Measurements from ENCODE around the gene NF1.
"Not testable (repeated sequence)": the region's sequence is repeated elsewhere in the genome, so short reads cannot be mapped to it uniquely, and the experiment has no call there.

NF1 gene

DNA sequence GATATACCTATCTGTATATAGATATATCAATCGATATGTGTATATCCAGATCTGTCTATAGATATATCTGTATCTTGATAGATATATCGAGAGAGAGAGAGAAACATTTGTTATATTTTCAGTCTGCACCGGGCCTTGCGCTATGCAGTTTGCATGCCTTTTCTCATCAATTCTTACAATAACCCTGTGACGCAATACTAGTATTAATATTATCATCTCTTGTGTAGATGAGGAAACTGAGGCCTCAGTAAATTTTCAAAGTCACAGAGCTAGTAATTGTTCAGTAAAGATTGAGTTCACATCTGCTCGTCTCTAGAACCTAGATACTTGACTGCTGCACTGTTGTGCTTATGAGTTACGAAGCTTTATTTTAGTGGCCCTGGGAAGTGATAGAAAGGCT lies 77.6 kb downstream of the NF1 start:
- Histone ChIP-seq H3K27me3 (ENCODE audit: control insufficient read depth, insufficient read depth, low read length, poor library complexity, severe bottlenecking) (no peaks in the 10 kb centered on the region), H3K9me3 (ENCODE audit: control insufficient read depth, low read length) (no peaks in the 10 kb centered on the region), H3K4me3 (ENCODE audit: insufficient read depth, low read depth, low read length) (no peak overlapping the region), H3K36me3 (ENCODE audit: control insufficient read depth, insufficient read depth, low read length) (no peaks in the 10 kb centered on the region), H3K4me1 (ENCODE audit: control insufficient read depth, insufficient read depth, low read length) (no peaks in the 10 kb centered on the region), H3K27ac (ENCODE audit: insufficient read depth, low read depth, low read length, poor library complexity, severe bottlenecking) (no peak overlapping the region)
- 99 to 100% methylated on average over 4 to 5 of the region's 7 CpGs for WGBS, 2 experiments

DNA sequence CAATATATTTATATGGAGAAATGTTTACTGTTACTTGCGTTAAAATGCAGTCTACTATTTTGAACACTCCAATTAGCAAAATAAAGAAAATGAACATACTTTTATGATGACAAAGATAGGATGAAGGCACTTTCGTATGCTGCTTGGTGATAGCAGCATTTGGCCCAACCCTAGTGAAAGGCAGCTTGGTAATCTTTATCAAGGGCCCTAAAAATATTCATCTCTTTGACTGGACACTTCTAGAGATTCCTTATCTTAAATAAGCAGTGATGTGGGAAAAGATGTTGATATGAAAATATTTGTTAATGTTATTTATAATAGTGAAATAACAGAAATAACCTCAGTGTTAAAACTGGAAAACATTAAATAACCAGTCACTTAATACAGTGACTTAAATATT lies 79.4 kb downstream of the NF1 start:
- no peak overlapping the region for H3K27ac ChIP-seq (ENCODE audit: insufficient read depth, low read depth, low read length, poor library complexity, severe bottlenecking)
- no peak overlapping the region for H3K4me3 ChIP-seq (ENCODE audit: insufficient read depth, low read depth, low read length)
- H3K36me3 ChIP-seq (ENCODE audit: control insufficient read depth, insufficient read depth, low read length), result no peaks in the 10 kb centered on the region
- 91 to 95% methylated on average over 1 of the region's 2 CpGs for WGBS, 2 experiments
- H3K4me1 ChIP-seq (ENCODE audit: control insufficient read depth, insufficient read depth, low read length), result no peaks in the 10 kb centered on the region
- H3K27me3 ChIP-seq (ENCODE audit: control insufficient read depth, insufficient read depth, low read length, poor library complexity, severe bottlenecking), result no peaks in the 10 kb centered on the region
- no peaks in the 10 kb centered on the region for H3K9me3 ChIP-seq (ENCODE audit: control insufficient read depth, low read length)

DNA sequence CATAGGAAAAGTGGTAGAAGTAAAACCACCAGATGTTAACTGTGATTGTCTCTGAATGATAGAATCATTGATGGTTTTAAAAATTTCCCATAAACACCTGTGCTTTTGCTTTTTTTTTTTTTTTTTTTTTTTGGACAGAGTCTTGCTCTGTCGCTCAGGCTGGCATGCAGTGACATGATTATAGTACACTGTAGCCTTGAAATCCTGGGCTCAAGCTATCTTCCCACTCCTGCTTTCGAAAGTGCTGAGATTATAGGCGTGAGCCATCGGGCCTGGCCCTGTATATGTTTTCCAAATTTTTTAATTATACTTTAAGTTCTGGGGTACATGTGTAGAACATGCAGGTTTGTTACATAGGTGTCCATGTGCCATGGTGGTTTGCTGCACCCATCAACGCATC lies 80.5 kb downstream of the NF1 start:
- H3K36me3 ChIP-seq (ENCODE audit: control insufficient read depth, insufficient read depth, low read length), result no peaks in the 10 kb centered on the region
- WGBS, 2 experiments, result 94 to 97% methylated on average over 5 of the region's 5 CpGs
- H3K4me1 ChIP-seq (ENCODE audit: control insufficient read depth, insufficient read depth, low read length), result no peaks in the 10 kb centered on the region
- no peak overlapping the region for H3K4me3 ChIP-seq (ENCODE audit: insufficient read depth, low read depth, low read length)
- no peaks in the 10 kb centered on the region for H3K9me3 ChIP-seq (ENCODE audit: control insufficient read depth, low read length)
- no peaks in the 10 kb centered on the region for H3K27me3 ChIP-seq (ENCODE audit: control insufficient read depth, insufficient read depth, low read length, poor library complexity, severe bottlenecking)
- H3K27ac ChIP-seq (ENCODE audit: insufficient read depth, low read depth, low read length, poor library complexity, severe bottlenecking), result no peak overlapping the region

- not testable (repeated sequence) for H3K9me3 ChIP-seq (ENCODE audit: control insufficient read depth, low read length); H3K4me1 ChIP-seq (ENCODE audit: control insufficient read depth, insufficient read depth, low read length); H3K4me3 ChIP-seq (ENCODE audit: insufficient read depth, low read depth, low read length); H3K36me3 ChIP-seq (ENCODE audit: control insufficient read depth, insufficient read depth, low read length); H3K27me3 ChIP-seq (ENCODE audit: control insufficient read depth, insufficient read depth, low read length, poor library complexity, severe bottlenecking); H3K27ac ChIP-seq (ENCODE audit: insufficient read depth, low read depth, low read length, poor library complexity, severe bottlenecking)
- 86 to 92% methylated on average over 2 to 3 of the region's 3 CpGs for WGBS, 2 experiments
These were observed 81.4 kb downstream of the NF1 start for GRCh38 chr17:31176143-31176542.

- not testable (repeated sequence) for H3K4me3 ChIP-seq (ENCODE audit: insufficient read depth, low read depth, low read length)
These were observed 84.2 kb downstream of the NF1 start for GRCh38 chr17:31178951-31179350.

GRCh38 chr17:31195305-31195704 lies 100.5 kb downstream of the NF1 start:
- no peaks in the 10 kb centered on the region for H3K4me1 ChIP-seq (ENCODE audit: control insufficient read depth, insufficient read depth, low read length)
- 90 to 94% methylated on average over 5 of the region's 5 CpGs for WGBS, 2 experiments
- no peaks in the 10 kb centered on the region for H3K27me3 ChIP-seq (ENCODE audit: control insufficient read depth, insufficient read depth, low read length, poor library complexity, severe bottlenecking)
- no peak overlapping the region for H3K4me3 ChIP-seq (ENCODE audit: insufficient read depth, low read depth, low read length)
- no peak overlapping the region for H3K27ac ChIP-seq (ENCODE audit: insufficient read depth, low read depth, low read length, poor library complexity, severe bottlenecking)
- no peaks in the 10 kb centered on the region for H3K36me3 ChIP-seq (ENCODE audit: control insufficient read depth, insufficient read depth, low read length)
- H3K9me3 ChIP-seq (ENCODE audit: control insufficient read depth, low read length), result no peaks in the 10 kb centered on the region

More at GRCh38 chr17:31178951-31179350, 84.2 kb downstream of the NF1 start:
- not testable (repeated sequence) for H3K27me3 ChIP-seq (ENCODE audit: control insufficient read depth, insufficient read depth, low read length, poor library complexity, severe bottlenecking); H3K4me1 ChIP-seq (ENCODE audit: control insufficient read depth, insufficient read depth, low read length); H3K9me3 ChIP-seq (ENCODE audit: control insufficient read depth, low read length); H3K27ac ChIP-seq (ENCODE audit: insufficient read depth, low read depth, low read length, poor library complexity, severe bottlenecking)
- peaks cover 17% of the 10 kb centered on the region for H3K36me3 ChIP-seq (ENCODE audit: control insufficient read depth, insufficient read depth, low read length)
- 83% methylated on average over 1 of the region's 2 CpGs for WGBS, 2 experiments

DNA sequence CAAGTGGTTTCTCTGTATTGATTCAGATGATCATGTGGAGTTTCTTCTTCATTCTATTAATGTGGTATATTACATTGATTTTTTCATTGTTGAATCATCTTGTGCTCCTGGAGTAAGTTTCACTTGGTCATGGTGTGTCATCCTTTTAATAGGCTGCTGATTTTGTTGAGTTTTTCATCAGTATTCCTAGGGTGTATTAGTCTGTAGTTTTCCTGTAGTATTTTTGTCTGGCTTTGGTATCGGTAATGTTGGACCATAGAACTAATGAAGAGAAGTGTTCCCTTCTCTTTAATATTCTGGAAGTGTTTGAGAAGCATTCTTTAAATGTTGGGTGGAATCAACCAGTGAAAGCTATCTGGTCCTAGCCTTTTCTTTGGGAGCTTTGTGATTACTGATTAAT lies 103.2 kb downstream of the NF1 start:
- Histone ChIP-seq H3K36me3 (ENCODE audit: control insufficient read depth, insufficient read depth, low read length) (no peaks in the 10 kb centered on the region), H3K9me3 (ENCODE audit: control insufficient read depth, low read length) (no peaks in the 10 kb centered on the region), H3K4me1 (ENCODE audit: control insufficient read depth, insufficient read depth, low read length) (no peaks in the 10 kb centered on the region), H3K27ac (ENCODE audit: insufficient read depth, low read depth, low read length, poor library complexity, severe bottlenecking) (no peak overlapping the region), H3K4me3 (ENCODE audit: insufficient read depth, low read depth, low read length) (no peak overlapping the region), H3K27me3 (ENCODE audit: control insufficient read depth, insufficient read depth, low read length, poor library complexity, severe bottlenecking) (no peaks in the 10 kb centered on the region)
- WGBS, 2 experiments, result 96 to 100% methylated on average over 1 of the region's 1 CpG

- H3K36me3 ChIP-seq (ENCODE audit: control insufficient read depth, insufficient read depth, low read length); H3K27ac ChIP-seq (ENCODE audit: insufficient read depth, low read depth, low read length, poor library complexity, severe bottlenecking); H3K4me3 ChIP-seq (ENCODE audit: insufficient read depth, low read depth, low read length); H3K9me3 ChIP-seq (ENCODE audit: control insufficient read depth, low read length); H3K27me3 ChIP-seq (ENCODE audit: control insufficient read depth, insufficient read depth, low read length, poor library complexity, severe bottlenecking); H3K4me1 ChIP-seq (ENCODE audit: control insufficient read depth, insufficient read depth, low read length): not testable (repeated sequence)
- 81 to 96% methylated on average over 2 of the region's 2 CpGs for WGBS, 2 experiments
These were observed 103.9 kb downstream of the NF1 start for GRCh38 chr17:31198666-31199065.

DNA sequence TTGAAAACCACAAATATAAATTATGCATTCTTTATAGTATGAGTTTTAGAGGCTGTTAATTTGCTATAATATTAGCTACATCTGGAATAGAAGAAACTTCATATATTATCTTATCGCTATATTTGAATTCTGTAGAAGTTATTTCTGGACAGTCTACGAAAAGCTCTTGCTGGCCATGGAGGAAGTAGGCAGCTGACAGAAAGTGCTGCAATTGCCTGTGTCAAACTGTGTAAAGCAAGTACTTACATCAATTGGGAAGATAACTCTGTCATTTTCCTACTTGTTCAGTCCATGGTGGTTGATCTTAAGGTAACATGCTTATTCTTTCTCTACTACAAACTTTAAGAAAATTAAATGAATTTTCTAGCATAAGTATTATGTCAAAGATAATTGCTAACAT lies 105.5 kb downstream of the NF1 start:
- H3K36me3 ChIP-seq (ENCODE audit: control insufficient read depth, insufficient read depth, low read length), result no peaks in the 10 kb centered on the region
- no peak overlapping the region for H3K27ac ChIP-seq (ENCODE audit: insufficient read depth, low read depth, low read length, poor library complexity, severe bottlenecking)
- 98 to 100% methylated on average over 2 of the region's 2 CpGs for WGBS, 2 experiments
- H3K4me1 ChIP-seq (ENCODE audit: control insufficient read depth, insufficient read depth, low read length), result no peaks in the 10 kb centered on the region
- no peaks in the 10 kb centered on the region for H3K27me3 ChIP-seq (ENCODE audit: control insufficient read depth, insufficient read depth, low read length, poor library complexity, severe bottlenecking)
- no peaks in the 10 kb centered on the region for H3K9me3 ChIP-seq (ENCODE audit: control insufficient read depth, low read length)
- H3K4me3 ChIP-seq (ENCODE audit: insufficient read depth, low read depth, low read length), result no peak overlapping the region

DNA sequence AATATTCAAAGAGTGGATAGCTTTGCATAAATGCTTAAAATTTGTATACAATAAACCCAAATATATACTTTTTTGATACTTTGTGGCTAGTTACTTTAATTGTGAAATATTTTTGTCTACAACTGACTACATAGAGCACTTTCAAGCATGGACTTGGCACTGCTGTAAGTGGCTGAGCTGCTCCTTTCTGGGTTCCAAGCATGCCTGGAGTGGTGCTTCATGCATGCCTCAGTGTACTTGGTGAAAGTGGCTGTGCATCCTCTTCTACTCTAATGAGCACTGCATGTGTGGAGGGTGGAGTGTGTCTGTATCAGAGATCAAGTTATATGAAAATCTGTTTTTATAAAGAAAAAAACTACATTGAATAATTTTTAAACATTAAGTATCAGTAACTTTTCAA lies 108.2 kb downstream of the NF1 start:
- no peak overlapping the region for H3K4me3 ChIP-seq (ENCODE audit: insufficient read depth, low read depth, low read length)
- H3K27ac ChIP-seq (ENCODE audit: insufficient read depth, low read depth, low read length, poor library complexity, severe bottlenecking), result no peak overlapping the region
- no peaks in the 10 kb centered on the region for H3K27me3 ChIP-seq (ENCODE audit: control insufficient read depth, insufficient read depth, low read length, poor library complexity, severe bottlenecking)
- no peaks in the 10 kb centered on the region for H3K36me3 ChIP-seq (ENCODE audit: control insufficient read depth, insufficient read depth, low read length)
- no peaks in the 10 kb centered on the region for H3K9me3 ChIP-seq (ENCODE audit: control insufficient read depth, low read length)
- H3K4me1 ChIP-seq (ENCODE audit: control insufficient read depth, insufficient read depth, low read length), result no peaks in the 10 kb centered on the region

DNA sequence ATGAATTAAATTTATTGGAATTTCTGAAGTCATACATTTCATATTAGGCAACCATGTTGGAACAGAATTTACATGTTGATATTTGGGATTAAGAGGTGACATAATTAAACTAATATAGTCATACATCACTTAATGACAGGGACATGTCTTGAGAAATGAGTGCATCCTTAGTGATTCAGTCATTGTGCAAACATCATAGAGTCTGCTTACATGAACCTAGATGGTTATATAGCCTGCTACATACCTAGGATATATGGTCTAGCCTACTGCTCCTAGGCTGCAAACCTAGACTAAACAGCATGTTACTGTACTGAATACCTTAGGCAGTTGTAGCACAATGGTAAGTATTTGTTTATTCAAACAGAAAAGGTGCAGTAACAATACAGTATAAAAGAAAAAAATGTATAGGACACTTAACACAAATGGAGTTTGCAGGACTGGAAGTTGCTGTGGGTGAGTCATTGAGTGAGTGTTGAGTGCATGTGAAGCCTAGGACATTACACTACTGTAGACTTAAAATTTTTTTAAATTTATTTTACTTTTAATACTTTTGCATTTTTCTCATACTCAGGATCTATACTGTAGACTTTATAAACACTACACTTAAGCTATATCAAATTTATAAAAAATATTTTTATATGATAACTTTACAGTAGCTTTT lies 116.7 kb downstream of the NF1 start:
- Histone ChIP-seq H3K27ac (ENCODE audit: insufficient read depth, low read depth, low read length, poor library complexity, severe bottlenecking) (no peak overlapping the region), H3K9me3 (ENCODE audit: control insufficient read depth, low read length) (no peaks in the 10 kb centered on the region), H3K27me3 (ENCODE audit: control insufficient read depth, insufficient read depth, low read length, poor library complexity, severe bottlenecking) (no peaks in the 10 kb centered on the region), H3K4me1 (ENCODE audit: control insufficient read depth, insufficient read depth, low read length) (no peaks in the 10 kb centered on the region), H3K4me3 (ENCODE audit: insufficient read depth, low read depth, low read length) (no peak overlapping the region), H3K36me3 (ENCODE audit: control insufficient read depth, insufficient read depth, low read length) (no peaks in the 10 kb centered on the region)
